ENCODE measurements around the gene SLC39A1.
"Not testable (repeated sequence)": the region's sequence is repeated elsewhere in the genome, so short reads cannot be mapped to it uniquely, and the experiment has no call there.

The SLC39A1 gene

GRCh38 chr1:153912349-153912748, 51.0 kb downstream of the SLC39A1 start:
- Histone ChIP-seq H3K36me3 (replicated peaks in 1 of 2; ENCODE audit: control insufficient read depth in 2 of 2, insufficient read depth in 2 of 2, low read length in 2 of 2) (peaks cover 0 to 35% of the 10 kb centered on the region in 2 donors), H3K79me1 (ENCODE audit: low read depth, low read length) (peaks cover 5% of the 10 kb centered on the region), H3K4me1 (ENCODE audit: control insufficient read depth in 2 of 2, insufficient read depth in 1 of 2, low read depth in 1 of 2, low read length in 2 of 2) (no peaks in the 10 kb centered on the region), H2AFZ (ENCODE audit: low read length) (no peak overlapping the region), H3K4me3 (ENCODE audit: low read length in 2 of 2) (no peak overlapping the region), H2BK12ac (ENCODE audit: low read length) (no peak overlapping the region), H3K4ac (ENCODE audit: low read length) (no peak overlapping the region), H3K18ac (ENCODE audit: low read length) (no peak overlapping the region), H2BK5ac (ENCODE audit: low read length) (no peak overlapping the region), H3K27ac (replicated peaks; ENCODE audit: low read length) (no peak overlapping the region), H2BK15ac (ENCODE audit: low read length) (no peak overlapping the region), H3K23ac (ENCODE audit: low read depth, low read length, poor library complexity) (no peak overlapping the region), H3K9ac (ENCODE audit: low read depth, low read length, poor library complexity) (no peak overlapping the region), H3K4me2 (ENCODE audit: insufficient read depth, low read length, poor library complexity, severe bottlenecking) (no peak overlapping the region), H3K14ac (ENCODE audit: low read length) (no peak overlapping the region), H3K27me3 (ENCODE audit: control insufficient read depth in 3 of 3, insufficient read depth in 3 of 3, low read depth in 1 of 3, low read length in 3 of 3) (no peaks in the 10 kb centered on the region), H2BK120ac (ENCODE audit: low read depth, low read length) (no peak overlapping the region), H4K8ac (ENCODE audit: low read depth, low read length) (no peak overlapping the region), H4K91ac (ENCODE audit: low read depth, low read length, poor library complexity) (no peak overlapping the region), H2AK5ac (ENCODE audit: low read depth, low read length) (no peak overlapping the region), H3K9me3 (replicated peaks in 1 of 2; ENCODE audit: control insufficient read depth in 2 of 2, insufficient read depth in 1 of 2, low read depth in 1 of 2, low read length in 2 of 2) (peaks cover 0 to 2% of the 10 kb centered on the region in 2 donors)
- DNase-seq (ENCODE audit: low spot score): no peak
- no CpG with 5 or more reads among the region's 2 CpGs for WGBS, 2 donors (ENCODE audit: extremely low coverage in 2 of 2, insufficient read length in 2 of 2, insufficient replicate concordance in 1 of 2)

GRCh38 chr1:153910560-153910959, 52.8 kb downstream of the SLC39A1 start:
- not testable (repeated sequence) for H3K18ac ChIP-seq (ENCODE audit: low read length); H4K8ac ChIP-seq (ENCODE audit: low read depth, low read length); H2AFZ ChIP-seq (ENCODE audit: low read length); H3K79me1 ChIP-seq (ENCODE audit: low read depth, low read length); H3K4ac ChIP-seq (ENCODE audit: low read length); DNase-seq (ENCODE audit: low spot score); H3K14ac ChIP-seq (ENCODE audit: low read length); H2BK12ac ChIP-seq (ENCODE audit: low read length); H4K91ac ChIP-seq (ENCODE audit: low read depth, low read length, poor library complexity); H3K9ac ChIP-seq (ENCODE audit: low read depth, low read length, poor library complexity); H2BK15ac ChIP-seq (ENCODE audit: low read length); H3K4me3 ChIP-seq (ENCODE audit: low read length in 2 of 2); H2BK5ac ChIP-seq (ENCODE audit: low read length); H2AK5ac ChIP-seq (ENCODE audit: low read depth, low read length); H3K27ac ChIP-seq (replicated peaks; ENCODE audit: low read length); H3K4me1 ChIP-seq (ENCODE audit: control insufficient read depth in 2 of 2, insufficient read depth in 1 of 2, low read depth in 1 of 2, low read length in 2 of 2); H3K27me3 ChIP-seq (ENCODE audit: control insufficient read depth in 3 of 3, insufficient read depth in 3 of 3, low read depth in 1 of 3, low read length in 3 of 3); H3K9me3 ChIP-seq (replicated peaks in 1 of 2; ENCODE audit: control insufficient read depth in 2 of 2, insufficient read depth in 1 of 2, low read depth in 1 of 2, low read length in 2 of 2); H3K4me2 ChIP-seq (ENCODE audit: insufficient read depth, low read length, poor library complexity, severe bottlenecking); H2BK120ac ChIP-seq (ENCODE audit: low read depth, low read length); H3K23ac ChIP-seq (ENCODE audit: low read depth, low read length, poor library complexity)
- no CpG with 5 or more reads among the region's 6 CpGs for WGBS, 2 donors (ENCODE audit: extremely low coverage in 2 of 2, insufficient read length in 2 of 2, insufficient replicate concordance in 1 of 2)
- peaks cover 0 to 36% of the 10 kb centered on the region in 2 donors for H3K36me3 ChIP-seq (replicated peaks in 1 of 2; ENCODE audit: control insufficient read depth in 2 of 2, insufficient read depth in 2 of 2, low read length in 2 of 2)

Small RNA genes lying within 50 kb of the gene (small RNA-seq; reads per million reads assigned to genes)
- 16.2 reads per million, percentile 74 among the genes with 10 or more reads in this experiment for gene MIR6737 (ENCODE audit: insufficient read depth)
